Measurements from ENCODE around the gene USP16. TPM values are rescaled to one million over a fixed set of nuclear protein-coding genes. Genes with fewer than 3 reads are reported as not detected.

USP16 gene
- polyA plus RNA-seq, 3 donors, result 11.6 to 23.6 (median 16.2) TPM

DNA sequence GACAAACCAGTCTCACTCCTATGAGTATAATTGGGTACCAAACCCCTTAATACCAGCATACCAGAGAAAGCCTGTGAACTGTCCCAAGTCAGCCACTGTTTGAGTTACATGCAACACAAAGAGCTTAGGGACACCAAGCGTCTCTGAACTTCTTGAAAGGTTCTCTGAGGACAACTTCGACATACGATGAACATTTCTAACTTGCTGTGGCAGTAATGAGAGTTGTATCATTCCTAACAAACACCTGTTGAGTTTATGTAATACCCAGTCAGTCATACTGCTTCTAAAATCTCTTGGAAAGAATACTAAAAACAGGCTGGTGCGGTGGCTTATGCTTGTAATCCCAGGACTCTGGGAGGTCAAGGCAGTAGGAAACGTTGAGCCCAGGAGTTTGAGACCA, 30.6 kb downstream of the USP16 start:
- Mint-ChIP-seq H3K36me3 (peaks cover 38 to 39% of the 10 kb centered on the region in 2 donors), H3K27ac (peak overlapping the region in 2 of 7 donors; percentile 5 to 34), H3K9me3 (peaks cover 0 to 2% (median 0%) of the 10 kb centered on the region in 7 donors), H3K4me3 (no peak overlapping the region), H3K4me1 (no peaks in the 10 kb centered on the region), H3K27me3 (ENCODE audit: low read depth in 3 of 3) (no peaks in the 10 kb centered on the region)
- Histone ChIP-seq H3K27me3 (ENCODE audit: control insufficient read depth in 2 of 2, insufficient read depth in 2 of 2, low read length in 2 of 2) (no peaks in the 10 kb centered on the region), H3K79me2 (ENCODE audit: insufficient read depth, low read length) (peaks cover 4% of the 10 kb centered on the region), H3K27ac (ENCODE audit: low read depth in 1 of 2, low read length in 2 of 2) (no peak overlapping the region), H3K9ac (ENCODE audit: insufficient read depth, low read length, poor library complexity, severe bottlenecking) (no peak overlapping the region), H3K4me1 (ENCODE audit: control insufficient read depth in 1 of 2, insufficient read depth in 2 of 2, low read length in 2 of 2) (no peaks in the 10 kb centered on the region), H3K9me3 (replicated peaks in 1 of 2; ENCODE audit: control insufficient read depth in 1 of 2, insufficient read depth in 1 of 2, low read length in 2 of 2) (no peaks in the 10 kb centered on the region), H3K4me3 (replicated peaks in 1 of 3; ENCODE audit: low read depth in 2 of 3, low read length in 3 of 3) (no peak overlapping the region), H4K20me1 (ENCODE audit: insufficient read depth, low read length) (peaks cover 45% of the 10 kb centered on the region), H3K4me2 (replicated peaks; ENCODE audit: extremely low read depth, low read length, poor library complexity, severe bottlenecking) (no peak overlapping the region), H2AFZ (ENCODE audit: insufficient read depth, low read depth, low read length, poor library complexity, severe bottlenecking) (no peak overlapping the region), H3K36me3 (replicated peaks in 1 of 2; ENCODE audit: control insufficient read depth in 1 of 2, insufficient read depth in 2 of 2, low read length in 2 of 2) (peaks cover 93 to 98% of the 10 kb centered on the region in 2 donors)
- 83% methylated on average over 1 of the region's 5 CpGs for WGBS (ENCODE audit: insufficient coverage)
- TF ChIP-seq, protein P1, sequence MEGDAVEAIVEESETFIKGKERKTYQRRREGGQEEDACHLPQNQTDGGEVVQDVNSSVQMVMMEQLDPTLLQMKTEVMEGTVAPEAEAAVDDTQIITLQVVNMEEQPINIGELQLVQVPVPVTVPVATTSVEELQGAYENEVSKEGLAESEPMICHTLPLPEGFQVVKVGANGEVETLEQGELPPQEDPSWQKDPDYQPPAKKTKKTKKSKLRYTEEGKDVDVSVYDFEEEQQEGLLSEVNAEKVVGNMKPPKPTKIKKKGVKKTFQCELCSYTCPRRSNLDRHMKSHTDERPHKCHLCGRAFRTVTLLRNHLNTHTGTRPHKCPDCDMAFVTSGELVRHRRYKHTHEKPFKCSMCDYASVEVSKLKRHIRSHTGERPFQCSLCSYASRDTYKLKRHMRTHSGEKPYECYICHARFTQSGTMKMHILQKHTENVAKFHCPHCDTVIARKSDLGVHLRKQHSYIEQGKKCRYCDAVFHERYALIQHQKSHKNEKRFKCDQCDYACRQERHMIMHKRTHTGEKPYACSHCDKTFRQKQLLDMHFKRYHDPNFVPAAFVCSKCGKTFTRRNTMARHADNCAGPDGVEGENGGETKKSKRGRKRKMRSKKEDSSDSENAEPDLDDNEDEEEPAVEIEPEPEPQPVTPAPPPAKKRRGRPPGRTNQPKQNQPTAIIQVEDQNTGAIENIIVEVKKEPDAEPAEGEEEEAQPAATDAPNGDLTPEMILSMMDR (IDR thresholded peaks at IDR 0.05), result no peak
- no peak for DNase-seq
- intact Hi-C loops (cut with micrococcal nuclease), result no loop called here

DNA sequence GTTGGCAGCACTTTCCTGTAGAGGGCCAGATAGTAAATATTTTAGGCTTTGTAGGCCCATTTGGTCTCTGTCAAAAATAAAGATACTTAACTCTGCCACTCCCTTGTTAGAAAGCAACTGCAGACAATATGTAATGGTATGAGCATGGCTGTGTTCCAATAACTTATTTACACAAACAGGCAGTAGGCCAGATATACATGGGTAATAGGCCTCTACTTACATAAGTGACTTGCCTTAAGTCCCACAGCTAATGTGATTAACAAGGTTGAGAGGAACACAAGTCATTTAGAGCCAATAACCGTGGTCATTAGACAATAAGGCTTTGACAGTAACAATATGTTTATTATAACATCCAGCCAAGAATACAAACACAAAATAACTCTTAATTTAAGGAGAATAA, 31.5 kb downstream of the USP16 start:
- no peak overlapping the region for H3K4me3 ChIP-seq (replicated peaks in 1 of 3; ENCODE audit: low read depth in 2 of 3, low read length in 3 of 3)

More for the DNA sequence above, 31.5 kb downstream of the USP16 start:
- DNase-seq, result no peak
- Mint-ChIP-seq H3K4me1 (no peaks in the 10 kb centered on the region), H3K27ac (no peak overlapping the region), H3K27me3 (ENCODE audit: low read depth in 3 of 3) (no peaks in the 10 kb centered on the region), H3K9me3 (peaks cover 0 to 2% (median 0%) of the 10 kb centered on the region in 7 donors), H3K4me3 (no peak overlapping the region), H3K36me3 (peaks cover 45 to 47% of the 10 kb centered on the region in 2 donors)
- H3K9me3 ChIP-seq (replicated peaks in 1 of 2; ENCODE audit: control insufficient read depth in 1 of 2, insufficient read depth in 1 of 2, low read length in 2 of 2), result no peaks in the 10 kb centered on the region
- no peak overlapping the region for H3K27ac ChIP-seq (ENCODE audit: low read depth in 1 of 2, low read length in 2 of 2)
- WGBS (ENCODE audit: insufficient coverage), result no CpG with 5 or more reads among the region's 1 CpG
- H2AFZ ChIP-seq (ENCODE audit: insufficient read depth, low read depth, low read length, poor library complexity, severe bottlenecking), result no peak overlapping the region
- intact Hi-C loops (cut with micrococcal nuclease), result no loop called here
- H3K9ac ChIP-seq (ENCODE audit: insufficient read depth, low read length, poor library complexity, severe bottlenecking), result no peak overlapping the region
- peaks cover 52% of the 10 kb centered on the region for H4K20me1 ChIP-seq (ENCODE audit: insufficient read depth, low read length)
- TF ChIP-seq, protein P1 (IDR thresholded peaks at IDR 0.05), result no peak
- H3K4me1 ChIP-seq (ENCODE audit: control insufficient read depth in 1 of 2, insufficient read depth in 2 of 2, low read length in 2 of 2), result no peaks in the 10 kb centered on the region
- H3K27me3 ChIP-seq (ENCODE audit: control insufficient read depth in 2 of 2, insufficient read depth in 2 of 2, low read length in 2 of 2), result no peaks in the 10 kb centered on the region
- no peak overlapping the region for H3K4me2 ChIP-seq (replicated peaks; ENCODE audit: extremely low read depth, low read length, poor library complexity, severe bottlenecking)
- peaks cover 93 to 98% of the 10 kb centered on the region in 2 donors for H3K36me3 ChIP-seq (replicated peaks in 1 of 2; ENCODE audit: control insufficient read depth in 1 of 2, insufficient read depth in 2 of 2, low read length in 2 of 2)
- H3K79me2 ChIP-seq (ENCODE audit: insufficient read depth, low read length), result peaks cover 4% of the 10 kb centered on the region

Data from CD14-positive monocyte (primary cell).